OCI-LY1 (cell line): ENCODE measurements around the gene PSMB5.

Source experiments
- CTCF ChIP-seq: fragments of 200-600 bp; sonication (generic), shearing (Covaris generic); IDR thresholded peaks from 2 replicates; pipeline ENCODE4 v1.5.1; 2017; ENCODE audit warnings: mild to moderate bottlenecking, antibody characterized with exemption, low read length, moderate library complexity, mixed read lengths
- EZH2 ChIP-seq: fragments of 200-600 bp; sonication (generic), shearing (Covaris generic); IDR thresholded peaks from 2 replicates; pipeline ENCODE4 v1.8.0; 2017; ENCODE audit warnings: borderline replicate concordance, mixed run types, mild to moderate bottlenecking, antibody characterized with exemption, low read length, moderate library complexity, mixed read lengths

- TF ChIP-seq CTCF (no peak), EZH2 (no peak)
Observed at GRCh38 chr14:23030936-23031335, 3.8 kb downstream of the PSMB5 start.
